T-helper 17 cell (primary cell): ENCODE results near the gene C16orf89. TPM values are rescaled to one million over a fixed set of nuclear protein-coding genes. Genes with fewer than 3 reads are reported as not detected.

Experiments
- total RNA-seq, 4 donors: library from RNA in 2 of 4; stranded (reverse) in 2 of 4; gene quantifications; one replicate each; pipeline ENCODE4 v1.2.3 and lab custom pipeline; 2022 to 2026

C16orf89 gene
- total RNA-seq, 2 donors from 2014 or later: not detected

Other genes starting within 250 kb of the C16orf89 start
- 100 to 1,000 TPM in 1 of 2 donors, 10 to 100 TPM in 1; 91.9 to 108 TPM for gene GLYR1, start 218.7 kb downstream of the C16orf89 start, total RNA-seq
- 10 to 100 TPM; 47.5 to 69.8 TPM for gene UBN1, start 218.5 kb downstream of the C16orf89 start, total RNA-seq
- not detected for gene PPL, start 128.8 kb downstream of the C16orf89 start, total RNA-seq
- 10 to 100 TPM in 1 of 2 donors, under 1 TPM in 1; 0.45 to 13.9 TPM for gene SEC14L5, start 107.6 kb downstream of the C16orf89 start, total RNA-seq
- 10 to 100 TPM; 25.8 to 36.1 TPM for gene NAGPA, start 32.0 kb downstream of the C16orf89 start, total RNA-seq
- gene ALG1, start 5.9 kb upstream of the C16orf89 start, total RNA-seq: 10 to 100 TPM; 10.0 to 10.3 TPM
- gene EEF2KMT, start 31.8 kb upstream of the C16orf89 start, total RNA-seq: 1 to 10 TPM; 4.4 to 6.0 TPM